ENCODE measurements around the gene GRM1.

Gene GRM1

DNA sequence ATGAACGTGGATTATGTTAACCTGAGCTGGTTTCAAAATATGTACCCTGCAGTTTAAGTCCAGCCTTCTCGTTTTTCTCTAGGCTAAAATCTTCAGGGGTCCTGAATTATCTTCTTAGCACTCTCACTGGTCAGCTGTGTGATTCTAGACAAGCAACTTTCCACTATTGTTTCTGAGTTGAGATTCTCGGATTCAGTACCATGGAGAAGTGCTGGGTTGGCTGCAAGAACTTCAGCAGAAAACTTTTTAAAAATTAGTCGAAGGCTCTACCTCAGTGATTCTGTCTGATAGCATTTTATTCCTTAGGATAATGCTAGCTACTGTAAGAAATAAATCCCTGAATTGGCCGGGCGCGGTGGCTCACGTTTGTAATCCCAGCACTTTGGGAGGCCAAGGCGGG, 173.7 kb downstream of the GRM1 start:
- no peak overlapping the region for H3K4me3 ChIP-seq (ENCODE audit: low read depth, low read length)
- TF ChIP-seq, protein P1, sequence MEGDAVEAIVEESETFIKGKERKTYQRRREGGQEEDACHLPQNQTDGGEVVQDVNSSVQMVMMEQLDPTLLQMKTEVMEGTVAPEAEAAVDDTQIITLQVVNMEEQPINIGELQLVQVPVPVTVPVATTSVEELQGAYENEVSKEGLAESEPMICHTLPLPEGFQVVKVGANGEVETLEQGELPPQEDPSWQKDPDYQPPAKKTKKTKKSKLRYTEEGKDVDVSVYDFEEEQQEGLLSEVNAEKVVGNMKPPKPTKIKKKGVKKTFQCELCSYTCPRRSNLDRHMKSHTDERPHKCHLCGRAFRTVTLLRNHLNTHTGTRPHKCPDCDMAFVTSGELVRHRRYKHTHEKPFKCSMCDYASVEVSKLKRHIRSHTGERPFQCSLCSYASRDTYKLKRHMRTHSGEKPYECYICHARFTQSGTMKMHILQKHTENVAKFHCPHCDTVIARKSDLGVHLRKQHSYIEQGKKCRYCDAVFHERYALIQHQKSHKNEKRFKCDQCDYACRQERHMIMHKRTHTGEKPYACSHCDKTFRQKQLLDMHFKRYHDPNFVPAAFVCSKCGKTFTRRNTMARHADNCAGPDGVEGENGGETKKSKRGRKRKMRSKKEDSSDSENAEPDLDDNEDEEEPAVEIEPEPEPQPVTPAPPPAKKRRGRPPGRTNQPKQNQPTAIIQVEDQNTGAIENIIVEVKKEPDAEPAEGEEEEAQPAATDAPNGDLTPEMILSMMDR (IDR thresholded peaks at IDR 0.05; ENCODE audit: borderline replicate concordance, insufficient read depth, low read depth, low read length): no peak

DNA sequence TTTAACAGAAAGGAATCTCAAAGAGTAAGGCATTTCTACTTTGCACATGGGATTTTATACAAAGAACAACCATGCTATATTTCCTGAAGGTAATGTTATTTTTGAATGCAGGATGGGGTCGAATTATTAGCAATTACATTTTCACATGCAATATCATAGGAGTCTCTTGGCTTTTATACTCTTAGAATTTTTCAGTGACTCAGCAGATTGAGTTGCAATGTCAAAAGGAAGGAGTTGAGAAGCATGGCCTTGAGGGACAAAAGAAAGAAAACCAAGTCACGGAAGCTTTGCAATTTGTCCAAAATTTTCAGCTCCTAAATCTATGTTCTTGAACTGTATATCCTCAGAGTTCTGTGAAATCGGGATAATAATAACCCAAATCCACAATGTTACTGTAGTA, 181.1 kb downstream of the GRM1 start:
- H3K4me3 ChIP-seq (ENCODE audit: low read depth, low read length): no peak overlapping the region
- TF ChIP-seq, protein P1 (IDR thresholded peaks at IDR 0.05; ENCODE audit: borderline replicate concordance, insufficient read depth, low read depth, low read length): no peak

DNA sequence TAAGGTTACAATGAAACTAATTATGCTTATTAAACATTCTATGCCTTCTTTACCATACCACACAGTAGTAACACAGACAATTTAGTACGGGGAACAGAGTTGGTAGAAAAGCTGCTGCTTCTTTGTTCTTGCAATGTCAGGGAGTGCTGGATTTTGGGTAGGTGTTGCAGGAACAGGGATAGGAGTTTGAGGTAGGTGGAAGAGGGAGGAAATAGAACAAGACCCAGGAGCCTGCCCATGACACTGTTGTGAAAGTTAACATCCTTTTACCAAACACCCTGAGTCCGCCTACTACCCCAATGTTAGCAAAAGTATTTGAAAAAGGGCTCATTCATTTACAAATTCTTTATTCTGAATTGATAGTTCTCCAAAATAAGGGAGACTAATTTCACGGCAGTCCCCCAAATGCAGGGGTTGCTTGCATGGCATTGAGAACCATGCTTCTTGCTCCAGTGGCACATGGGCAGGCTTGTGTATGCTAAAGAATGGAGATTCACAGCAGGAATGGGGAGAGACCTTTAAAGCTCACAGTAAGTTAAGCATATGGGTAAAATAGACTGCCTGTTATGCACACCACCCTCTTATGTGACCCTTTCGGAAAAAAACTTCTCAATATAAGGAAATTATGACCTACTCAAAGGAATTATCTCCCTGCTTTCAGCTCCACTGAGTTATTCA, 181.7 kb downstream of the GRM1 start:
- TF ChIP-seq, protein P1 (IDR thresholded peaks at IDR 0.05; ENCODE audit: borderline replicate concordance, insufficient read depth, low read depth, low read length): no peak
- no peak overlapping the region for H3K4me3 ChIP-seq (ENCODE audit: low read depth, low read length)

DNA sequence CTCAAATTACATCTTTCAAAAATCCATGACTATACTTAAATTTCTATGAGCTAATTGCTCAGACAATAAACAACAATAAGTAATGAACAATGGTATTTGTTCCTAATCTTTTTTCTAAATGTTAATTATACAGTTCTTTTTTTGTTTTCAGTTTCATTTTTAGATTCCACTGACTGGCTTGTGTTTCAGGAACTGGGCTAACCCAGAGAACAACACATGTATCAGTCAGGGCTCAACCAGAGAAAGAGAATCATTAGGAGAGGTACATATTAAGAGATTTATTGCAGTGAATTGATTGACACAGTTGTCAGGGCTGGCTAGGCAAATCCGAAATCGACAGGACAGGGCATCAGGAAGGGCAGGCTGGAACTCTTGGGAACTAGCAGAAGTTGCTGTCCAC, 182.8 kb downstream of the GRM1 start:
- TF ChIP-seq, protein P1 (IDR thresholded peaks at IDR 0.05; ENCODE audit: borderline replicate concordance, insufficient read depth, low read depth, low read length): no peak
- no peak overlapping the region for H3K4me3 ChIP-seq (ENCODE audit: low read depth, low read length)

DNA sequence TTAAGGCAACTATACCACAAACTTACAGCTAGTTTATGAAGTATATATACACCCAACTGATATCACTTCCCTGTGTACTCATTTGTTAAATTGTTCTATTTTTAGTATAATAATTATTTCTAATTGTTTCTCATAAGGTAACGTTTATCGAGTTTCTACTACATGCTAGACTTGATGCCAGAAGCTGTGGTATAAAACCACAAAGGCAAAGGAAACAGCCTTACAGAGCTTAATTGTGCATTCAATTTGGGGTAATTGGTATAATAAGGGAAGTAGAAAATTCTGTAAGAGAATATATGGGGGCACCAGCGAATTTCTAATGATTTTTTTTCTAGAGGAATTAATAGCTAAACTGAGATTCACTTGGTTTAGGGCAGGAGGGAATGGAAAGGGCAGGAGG, 183.9 kb downstream of the GRM1 start:
- TF ChIP-seq, protein P1 (IDR thresholded peaks at IDR 0.05; ENCODE audit: borderline replicate concordance, insufficient read depth, low read depth, low read length): no peak

DNA sequence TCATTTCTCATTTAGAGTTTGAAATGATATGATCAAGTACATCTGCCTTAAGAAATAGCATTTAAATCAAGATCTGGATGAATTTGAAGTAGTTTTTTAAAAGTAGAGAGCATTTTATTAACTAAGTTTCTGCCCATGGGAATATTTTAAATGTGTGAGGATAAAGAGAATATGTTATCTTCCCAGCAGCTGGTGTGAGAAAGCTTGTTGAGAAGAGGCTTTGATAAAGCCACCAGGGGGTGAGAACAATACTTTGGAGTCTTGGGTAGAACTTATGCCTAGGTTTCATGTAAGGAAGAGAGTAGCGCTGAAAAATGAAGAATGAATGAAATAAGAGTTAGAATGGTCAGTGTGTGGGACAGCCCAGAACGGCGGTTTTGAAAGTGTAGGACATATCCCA, 190.2 kb downstream of the GRM1 start:
- no peak overlapping the region for H3K4me3 ChIP-seq (ENCODE audit: low read depth, low read length)
- TF ChIP-seq, protein P1 (IDR thresholded peaks at IDR 0.05; ENCODE audit: borderline replicate concordance, insufficient read depth, low read depth, low read length): no peak

More for the DNA sequence above, 183.9 kb downstream of the GRM1 start:
- H3K4me3 ChIP-seq (ENCODE audit: low read depth, low read length): no peak overlapping the region

DNA sequence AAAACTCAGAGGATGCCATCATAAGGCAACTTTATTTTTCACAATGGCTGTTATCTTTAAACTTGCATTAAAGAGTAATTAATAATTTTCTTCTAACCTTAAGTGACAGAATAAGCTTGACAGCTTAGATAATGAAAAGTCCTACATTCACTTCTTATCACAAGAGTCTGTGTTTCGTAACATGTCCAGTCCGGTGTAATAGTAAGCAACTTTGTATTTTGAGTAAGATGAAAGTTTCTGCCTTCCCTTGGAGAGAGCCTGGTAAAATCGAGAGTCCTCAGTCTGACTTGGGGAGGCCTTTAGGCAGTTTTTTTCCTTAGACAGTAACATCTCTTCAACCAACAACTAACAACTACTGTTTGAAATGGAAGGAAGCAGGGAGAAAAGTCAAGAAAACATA, 195.6 kb downstream of the GRM1 start:
- TF ChIP-seq, protein P1 (IDR thresholded peaks at IDR 0.05; ENCODE audit: borderline replicate concordance, insufficient read depth, low read depth, low read length): no peak
- no peak overlapping the region for H3K4me3 ChIP-seq (ENCODE audit: low read depth, low read length)

Measured in GM12875 (cell line).